ENCODE results near the gene CUX1. TPM values are rescaled to one million over a fixed set of nuclear protein-coding genes. Genes with fewer than 3 reads are reported as not detected.

CUX1 gene
- total and polyA plus RNA-seq, 10 of the 15 experiments (the other 5 are each of a cell fraction or from before 2014, with no cell fraction given), result 6.1 to 48.6 (median 25.9) TPM

DNA sequence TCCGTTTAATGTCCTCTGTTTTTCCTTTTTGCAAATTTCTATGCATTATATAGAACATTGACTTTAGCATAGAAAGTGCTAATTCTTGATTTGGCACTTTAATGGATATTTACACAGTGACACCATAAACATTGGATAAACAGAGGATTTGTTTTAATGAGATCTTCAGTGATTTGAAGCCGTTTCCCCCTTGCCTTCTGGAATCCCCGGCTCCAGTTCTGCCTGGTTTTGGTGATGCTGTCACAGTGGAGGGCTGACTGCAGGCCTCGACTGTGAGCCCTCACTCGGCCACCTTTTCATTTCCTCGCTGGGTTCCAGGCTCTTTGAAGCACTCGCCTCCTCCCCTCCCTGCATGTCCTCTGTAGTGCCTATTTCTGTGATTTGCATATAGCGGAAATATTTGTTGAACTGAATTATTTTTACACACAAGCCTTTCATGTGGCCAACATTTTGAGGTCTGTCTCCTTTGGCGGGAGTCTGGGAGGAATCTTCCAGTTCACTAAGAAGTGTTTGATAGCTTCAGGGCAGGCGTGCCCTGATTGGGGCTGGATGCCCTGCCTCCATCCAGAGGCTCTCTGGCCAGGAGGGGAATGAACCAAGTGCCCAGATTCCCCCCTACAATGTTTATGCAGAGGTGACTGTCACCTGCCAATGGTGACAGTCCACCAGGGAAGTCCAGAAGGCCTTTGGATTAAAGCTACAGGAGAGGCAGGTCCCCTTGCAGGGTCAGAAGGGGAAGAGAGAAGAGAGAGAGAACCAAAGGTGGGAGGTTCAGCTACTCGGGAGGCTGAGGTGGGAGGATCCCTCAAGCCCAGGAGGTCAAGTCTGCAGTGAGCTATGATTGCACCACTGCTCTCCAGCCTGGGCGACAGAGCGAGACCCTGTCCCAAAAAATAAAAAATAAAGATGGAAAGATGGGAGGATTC lies 67.5 kb downstream of the CUX1 start (continued):
- TF ChIP-seq MTA3 (IDR thresholded peaks at IDR 0.05; ENCODE audit: borderline replicate concordance, low read length) (no peak), BHLHE40 (IDR thresholded peaks at IDR 0.05; ENCODE audit: borderline replicate concordance in 1 of 2, low read depth in 2 of 2, low read length in 1 of 2) (peak in 1 of 2 experiments; percentile 19; a peak in 1 of 4 replicates), ATF7 (IDR thresholded peaks at IDR 0.05; ENCODE audit: low read depth) (no peak), RUNX3 (IDR thresholded peaks at IDR 0.05; ENCODE audit: low read length) (peak; percentile 95), CBX5 (IDR thresholded peaks at IDR 0.05; ENCODE audit: low read depth) (no peak; the same call in 1 of the 2 replicates), ETV6 (conservative IDR thresholded peaks at IDR 0.05 in 1 of 2, IDR thresholded peaks at IDR 0.05 in 1 of 2; ENCODE audit: borderline replicate concordance in 1 of 2, low read depth in 1 of 2) (peak in 1 of 2 experiments; percentile 23; a peak in 1 of 4 replicates), IKZF2 (IDR thresholded peaks at IDR 0.05) (peak in 1 of 2 experiments; percentile 28; a peak in 2 of 4 replicates), CBX3 (IDR thresholded peaks at IDR 0.05; ENCODE audit: borderline replicate concordance, low read depth) (no peak), SMC3 (IDR thresholded peaks at IDR 0.05; ENCODE audit: borderline replicate concordance, low read length) (no peak), PAX5 (IDR thresholded peaks at IDR 0.05; ENCODE audit: borderline replicate concordance, low read depth, low read length) (no peak), ATF3 (IDR thresholded peaks at IDR 0.05; ENCODE audit: borderline replicate concordance, extremely low read depth, low read depth, low read length) (no peak), NFIC (IDR thresholded peaks at IDR 0.05; ENCODE audit: low read depth, low read length) (peak; percentile 75), CBFB (IDR thresholded peaks at IDR 0.05; ENCODE audit: low read depth) (peak; percentile 42; the same call in 1 of the 2 replicates), ZBTB11 (CRISPR knock-in tag; IDR thresholded peaks at IDR 0.05) (no peak), TCF7 (IDR thresholded peaks at IDR 0.05; ENCODE audit: borderline replicate concordance) (peak; percentile 96), FOXK2 (IDR thresholded peaks at IDR 0.05) (no peak), MEF2A (IDR thresholded peaks at IDR 0.05; ENCODE audit: insufficient read depth, low read depth, low read length) (peak; percentile 83), SREBF2 (IDR thresholded peaks at IDR 0.05; ENCODE audit: low read length) (no peak), NR2F1 (conservative IDR thresholded peaks at IDR 0.05) (no peak), DPF2 (IDR thresholded peaks at IDR 0.05) (peak; percentile 38; the same call in 1 of the 2 replicates)
- TF ChIP-seq, protein P1, sequence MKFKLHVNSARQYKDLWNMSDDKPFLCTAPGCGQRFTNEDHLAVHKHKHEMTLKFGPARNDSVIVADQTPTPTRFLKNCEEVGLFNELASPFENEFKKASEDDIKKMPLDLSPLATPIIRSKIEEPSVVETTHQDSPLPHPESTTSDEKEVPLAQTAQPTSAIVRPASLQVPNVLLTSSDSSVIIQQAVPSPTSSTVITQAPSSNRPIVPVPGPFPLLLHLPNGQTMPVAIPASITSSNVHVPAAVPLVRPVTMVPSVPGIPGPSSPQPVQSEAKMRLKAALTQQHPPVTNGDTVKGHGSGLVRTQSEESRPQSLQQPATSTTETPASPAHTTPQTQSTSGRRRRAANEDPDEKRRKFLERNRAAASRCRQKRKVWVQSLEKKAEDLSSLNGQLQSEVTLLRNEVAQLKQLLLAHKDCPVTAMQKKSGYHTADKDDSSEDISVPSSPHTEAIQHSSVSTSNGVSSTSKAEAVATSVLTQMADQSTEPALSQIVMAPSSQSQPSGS (IDR thresholded peaks at IDR 0.05; ENCODE audit: low read length), result peak; percentile 59; the same call in 1 of the 2 replicates
